ENCODE results near the gene LCN6. TPM values are rescaled to one million over a fixed set of nuclear protein-coding genes. Genes with fewer than 3 reads are reported as not detected.

The LCN6 gene
- total and polyA plus RNA-seq, 2 of the 4 experiments (the other 2 are of a cell fraction): not detected

- Histone ChIP-seq H3K14ac (replicated peaks; ENCODE audit: low read depth, low read length) (no peak overlapping the region), H3K9me3 (ENCODE audit: control insufficient read depth, insufficient read depth, low read length) (no peaks in the 10 kb centered on the region), H3K4me1 (ENCODE audit: control insufficient read depth, insufficient read depth, low read length) (no peaks in the 10 kb centered on the region), H3K4ac (ENCODE audit: low read depth, low read length) (no peak overlapping the region), H3K9ac (ENCODE audit: low read depth, low read length) (no peak overlapping the region), H2BK5ac (ENCODE audit: low read depth, low read length, poor library complexity, severe bottlenecking) (no peak overlapping the region), H2AK5ac (ENCODE audit: low read depth, low read length) (no peak overlapping the region), H2AFZ (replicated peaks; ENCODE audit: low read length, poor library complexity) (no peak overlapping the region), H3K9me1 (ENCODE audit: insufficient read depth, low read length) (no peaks in the 10 kb centered on the region), H2BK15ac (ENCODE audit: low read depth, low read length) (no peak overlapping the region), H3K23ac (ENCODE audit: low read depth, low read length) (no peak overlapping the region), H3K56ac (ENCODE audit: extremely low read depth, insufficient read depth, low read length) (no peak overlapping the region), H3K4me3 (ENCODE audit: insufficient read depth, low read depth, low read length) (no peak overlapping the region), H3K27ac (ENCODE audit: insufficient read depth, low read length) (no peak overlapping the region), H4K20me1 (ENCODE audit: insufficient read depth, low read length) (no peaks in the 10 kb centered on the region), H3K18ac (ENCODE audit: low read depth, low read length) (no peak overlapping the region), H3K4me2 (ENCODE audit: low read depth, low read length) (no peak overlapping the region), H2BK120ac (ENCODE audit: low read depth, low read length) (no peak overlapping the region), H2AK9ac (replicated peaks; ENCODE audit: low read depth, low read length, poor library complexity) (no peak overlapping the region), H3K79me1 (ENCODE audit: low read depth in 1 of 2, low read length in 2 of 2) (peaks cover 0 to 15% of the 10 kb centered on the region in 2 experiments; a peak in 2 of 4 replicates), H2BK20ac (ENCODE audit: low read depth, low read length) (no peak overlapping the region), H4K5ac (ENCODE audit: low read depth, low read length) (no peak overlapping the region), H3K27me3 (ENCODE audit: control insufficient read depth, insufficient read depth, low read length) (peaks cover 23% of the 10 kb centered on the region), H3K36me3 (ENCODE audit: control insufficient read depth, insufficient read depth, low read length) (no peaks in the 10 kb centered on the region), H4K8ac (ENCODE audit: low read depth in 2 of 2, low read length in 2 of 2) (no peak overlapping the region), H4K91ac (ENCODE audit: insufficient read depth, low read depth, low read length) (no peak overlapping the region)
- intact Hi-C loops (cut with micrococcal nuclease): no loop called here
- ATAC-seq (ENCODE audit: low read depth) (no peak), DNase-seq (no peak)
- dilution Hi-C loops (cut with HindIII; ENCODE audit: low sequenced_read_pairs, unreplicated experiment): no loop called here
- no TSS peak for BruUV-seq (replicated peaks)
- WGBS, 2 experiments (ENCODE audit: extremely low coverage in 2 of 2, insufficient read length in 1 of 2): 76% methylated on average over 6 of the region's 12 CpGs; no CpG with 5 or more reads in 1 of the 2 experiments
- TF ChIP-seq ELK1 (IDR thresholded peaks at IDR 0.05; ENCODE audit: borderline replicate concordance, low read depth, low read length) (no peak), RCOR1 (IDR thresholded peaks at IDR 0.05; ENCODE audit: insufficient replicate concordance, low read length) (no peak), MXI1 (IDR thresholded peaks at IDR 0.05; ENCODE audit: borderline replicate concordance, low read depth, low read length) (no peak), CEBPB (IDR thresholded peaks at IDR 0.05; ENCODE audit: low read depth, low read length) (no peak), SMC3 (IDR thresholded peaks at IDR 0.05; ENCODE audit: low read depth, low read length) (no peak), NFE2L2 (IDR thresholded peaks at IDR 0.05; ENCODE audit: low read depth, low read length) (no peak), CTCF (conservative IDR thresholded peaks at IDR 0.05; ENCODE audit: low read depth, low read length) (no peak), CHD1 (IDR thresholded peaks at IDR 0.05; ENCODE audit: low read depth, low read length) (no peak)
- in situ Hi-C loops (cut with MboI; ENCODE audit: low sequenced_read_pairs): no loop called here
- ChIA-PET POLR2A (ENCODE audit: unreplicated experiment) (interaction anchor here (0.5 kb wide), 1 partner anchor 15 kb away, joined by 3 read pairs; no protein-coding TSS in a partner anchor), CTCF (interaction anchor here (1.2 kb wide), 1 partner anchor 23 kb away, joined by 7 read pairs; the partner anchor contains the start of gene LCN8)
These were observed 13.4 kb downstream of the LCN6 start for GRCh38 chr9:136734837-136735496.

All from IMR-90 (cell line).